ENCODE results near the gene SERINC5. TPM values are rescaled to one million over a fixed set of nuclear protein-coding genes. Genes with fewer than 3 reads are reported as not detected.

The SERINC5 gene
- total RNA-seq, 1 donor from 2014 or later: 21.2 TPM

DNA sequence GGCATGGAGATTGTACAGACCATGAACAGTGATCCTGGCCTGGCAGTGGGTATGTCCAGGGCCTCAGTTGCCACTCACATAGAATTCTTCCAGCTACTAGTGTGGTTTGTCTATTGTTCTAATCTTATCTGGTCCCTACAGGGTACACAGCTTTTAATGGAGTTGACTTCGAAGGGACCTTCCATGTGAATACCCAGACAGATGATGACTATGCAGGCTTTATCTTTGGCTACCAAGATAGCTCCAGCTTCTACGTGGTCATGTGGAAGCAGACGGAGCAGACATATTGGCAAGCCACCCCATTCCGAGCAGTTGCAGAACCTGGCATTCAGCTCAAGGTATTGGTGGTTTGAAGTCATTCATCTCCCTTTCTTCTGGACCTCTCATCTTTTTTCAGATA lies 176.9 kb downstream of the SERINC5 start:
- intact Hi-C loops (cut with micrococcal nuclease): no loop called here
- Mint-ChIP-seq H3K4me1 (ENCODE audit: low read depth) (peaks cover 19% of the 10 kb centered on the region), H3K36me3 (ENCODE audit: low read depth) (no peaks in the 10 kb centered on the region), H3K27ac (no peak overlapping the region), H3K9me3 (no peaks in the 10 kb centered on the region), H3K27me3 (ENCODE audit: insufficient read depth) (no peaks in the 10 kb centered on the region), H3K4me3 (no peak overlapping the region)
- no peak for DNase-seq (ENCODE audit: low spot score)

DNA sequence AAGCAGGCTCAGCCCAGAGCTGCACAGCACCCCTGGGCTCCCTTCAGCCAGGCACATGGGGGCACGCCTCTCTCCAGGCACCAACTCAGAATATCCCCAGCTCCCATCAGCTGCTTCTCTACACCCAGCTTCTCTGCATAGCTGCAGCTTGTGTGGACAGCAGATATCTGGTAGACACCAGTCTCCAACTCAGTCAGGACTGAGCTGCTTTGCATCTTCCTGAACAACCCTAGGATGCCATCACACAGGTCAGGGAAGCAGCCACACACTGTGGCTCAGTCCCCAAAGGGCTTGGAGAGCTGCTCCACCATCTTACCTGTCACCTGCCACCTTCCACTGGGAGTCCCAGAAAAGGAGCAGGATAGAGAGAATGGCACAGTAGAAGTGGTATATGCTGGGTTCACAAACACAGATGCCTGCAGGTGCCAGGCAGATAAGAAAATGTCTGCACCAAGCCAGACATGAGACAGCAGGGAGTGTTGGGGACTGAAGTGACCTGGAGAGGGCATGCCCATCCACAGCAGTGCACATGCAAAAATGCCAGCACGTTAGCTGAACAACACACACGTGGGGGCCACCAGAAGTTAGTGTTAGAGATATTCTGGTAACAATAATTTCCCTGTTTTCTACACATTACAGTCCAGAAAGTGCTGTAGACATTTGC lies 178.7 kb downstream of the SERINC5 start:
- no peaks in the 10 kb centered on the region for H3K36me3 Mint-ChIP-seq (ENCODE audit: low read depth)

DNA sequence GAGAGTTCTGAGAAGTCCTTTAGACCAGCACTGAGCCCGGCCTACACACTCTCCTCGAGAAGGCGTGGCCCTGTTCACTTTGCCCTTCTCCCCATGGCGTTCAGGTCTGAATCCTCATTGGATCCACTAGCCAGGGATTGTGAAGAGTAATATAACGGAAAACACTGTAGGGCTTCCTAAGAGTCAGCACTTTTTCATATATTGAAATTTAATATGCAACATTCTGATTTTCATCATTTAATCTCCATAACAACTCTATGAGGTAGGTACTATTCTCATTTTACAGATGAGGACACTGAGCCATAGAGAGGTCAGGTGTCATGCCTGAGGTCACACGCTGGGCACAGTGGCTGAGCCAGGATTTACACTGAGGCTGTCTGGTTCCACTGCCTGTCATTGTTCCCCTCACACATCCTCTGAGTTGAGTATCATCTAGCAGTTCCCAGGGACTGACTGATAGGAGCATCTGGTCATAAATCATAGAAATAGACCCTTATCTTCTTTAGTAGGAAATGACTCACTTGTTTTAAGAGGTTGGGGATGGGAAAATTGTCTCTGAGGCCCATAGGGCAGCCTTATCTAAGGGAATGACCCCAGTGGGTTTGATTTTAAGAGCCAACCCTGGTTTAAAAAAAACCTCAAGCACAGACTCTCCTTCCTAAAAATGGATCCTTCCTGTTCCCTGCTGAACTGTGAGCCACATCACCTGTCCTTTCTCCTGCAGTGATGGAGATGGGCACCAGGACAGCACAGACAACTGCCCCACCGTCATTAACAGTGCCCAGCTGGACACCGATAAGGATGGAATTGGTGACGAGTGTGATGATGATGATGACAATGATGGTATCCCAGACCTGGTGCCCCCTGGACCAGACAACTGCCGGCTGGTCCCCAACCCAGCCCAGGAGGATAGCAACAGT lies 179.5 kb downstream of the SERINC5 start:
- H3K9me3 Mint-ChIP-seq: no peaks in the 10 kb centered on the region
- no peaks in the 10 kb centered on the region for H3K4me1 Mint-ChIP-seq (ENCODE audit: low read depth)
- H3K27ac Mint-ChIP-seq: no peak overlapping the region
- intact Hi-C loops (cut with micrococcal nuclease): no loop called here
- H3K27me3 Mint-ChIP-seq (ENCODE audit: insufficient read depth): no peaks in the 10 kb centered on the region
- H3K4me3 Mint-ChIP-seq: no peak overlapping the region
- H3K36me3 Mint-ChIP-seq (ENCODE audit: low read depth): no peaks in the 10 kb centered on the region
- DNase-seq (ENCODE audit: low spot score): no peak

More for the DNA sequence above, 178.7 kb downstream of the SERINC5 start:
- intact Hi-C loops (cut with micrococcal nuclease): no loop called here
- Mint-ChIP-seq H3K27ac (no peak overlapping the region), H3K27me3 (ENCODE audit: insufficient read depth) (no peaks in the 10 kb centered on the region), H3K4me3 (no peak overlapping the region), H3K9me3 (no peaks in the 10 kb centered on the region), H3K4me1 (ENCODE audit: low read depth) (peaks cover 5% of the 10 kb centered on the region)
- DNase-seq (ENCODE audit: low spot score): no peak

DNA sequence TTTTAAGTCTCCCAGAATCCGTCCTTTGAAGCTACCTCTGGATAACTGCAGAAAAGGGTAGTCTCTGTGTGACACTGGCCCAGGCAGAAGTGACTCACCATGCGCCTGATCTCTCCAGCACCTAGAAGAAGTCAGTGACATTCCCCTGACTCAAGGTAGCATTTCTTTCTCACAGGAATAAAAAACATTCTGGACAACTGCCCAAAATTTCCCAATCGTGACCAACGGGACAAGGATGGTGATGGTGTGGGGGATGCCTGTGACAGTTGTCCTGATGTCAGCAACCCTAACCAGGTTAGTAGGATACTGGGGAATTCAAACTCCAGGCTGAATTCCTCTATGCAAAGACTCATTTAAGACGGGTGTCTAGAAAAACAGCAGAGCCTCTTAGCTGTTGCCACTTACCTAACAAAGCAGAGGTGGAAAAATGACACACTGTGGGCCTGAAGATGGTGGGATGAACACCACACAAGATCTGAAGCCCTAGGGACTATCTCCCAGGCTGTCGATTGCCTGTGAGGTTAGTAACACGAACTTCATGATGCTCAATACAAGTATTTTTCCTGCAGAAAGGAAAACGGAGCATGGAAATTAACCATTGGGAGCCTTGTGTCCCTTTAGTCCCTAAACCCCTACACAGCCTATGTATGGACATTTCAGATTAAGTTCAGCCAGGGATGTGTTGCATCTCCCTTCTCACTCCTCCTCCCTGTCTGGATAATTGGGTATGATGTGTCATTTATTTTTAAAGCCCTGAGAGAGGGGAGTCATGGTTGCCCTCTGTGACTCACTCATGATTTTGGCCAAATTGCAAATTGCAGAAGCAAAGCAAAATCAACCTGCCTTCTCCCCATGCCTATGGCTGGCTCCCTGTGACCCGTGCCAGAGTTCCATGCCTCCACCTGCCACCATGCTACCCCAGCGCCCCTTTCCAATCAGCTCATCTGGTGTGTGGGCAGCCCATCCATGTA lies 183.5 kb downstream of the SERINC5 start:
- DNase-seq (ENCODE audit: low spot score): no peak
- H3K9me3 Mint-ChIP-seq: no peaks in the 10 kb centered on the region
- no peak overlapping the region for H3K4me3 Mint-ChIP-seq
- intact Hi-C loops (cut with micrococcal nuclease): no loop called here
- H3K36me3 Mint-ChIP-seq (ENCODE audit: low read depth): no peaks in the 10 kb centered on the region
- H3K27ac Mint-ChIP-seq: no peak overlapping the region
- H3K4me1 Mint-ChIP-seq (ENCODE audit: low read depth): peaks cover 16% of the 10 kb centered on the region
- no peaks in the 10 kb centered on the region for H3K27me3 Mint-ChIP-seq (ENCODE audit: insufficient read depth)

DNA sequence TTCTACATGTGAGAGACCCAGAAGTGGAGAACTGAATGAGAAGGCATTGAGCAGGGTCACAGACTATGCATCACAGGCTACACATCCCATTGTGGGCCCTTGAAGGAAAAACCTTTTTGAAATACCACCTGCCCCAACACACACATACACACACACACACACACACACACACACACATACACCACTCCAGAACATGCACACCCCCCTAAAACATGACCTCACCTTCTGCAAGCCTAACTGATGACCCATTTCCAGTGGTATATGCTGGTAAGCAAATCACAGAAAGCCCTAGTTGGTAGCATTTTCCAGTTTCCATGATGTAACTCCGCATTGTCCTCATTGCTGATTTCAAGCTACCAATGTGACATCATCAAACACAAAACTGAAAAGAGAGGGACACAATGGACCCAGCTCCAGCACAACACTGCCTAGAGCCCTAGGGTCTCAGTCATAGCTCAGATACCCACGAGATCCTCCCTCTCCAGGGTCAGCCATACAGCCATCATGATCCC lies 184.3 kb downstream of the SERINC5 start:
- Mint-ChIP-seq H3K27me3 (ENCODE audit: insufficient read depth) (no peaks in the 10 kb centered on the region), H3K36me3 (ENCODE audit: low read depth) (no peaks in the 10 kb centered on the region), H3K9me3 (no peaks in the 10 kb centered on the region), H3K27ac (no peak overlapping the region), H3K4me3 (no peak overlapping the region), H3K4me1 (ENCODE audit: low read depth) (peaks cover 16% of the 10 kb centered on the region)
- intact Hi-C loops (cut with micrococcal nuclease): no loop called here
- DNase-seq (ENCODE audit: low spot score): no peak

DNA sequence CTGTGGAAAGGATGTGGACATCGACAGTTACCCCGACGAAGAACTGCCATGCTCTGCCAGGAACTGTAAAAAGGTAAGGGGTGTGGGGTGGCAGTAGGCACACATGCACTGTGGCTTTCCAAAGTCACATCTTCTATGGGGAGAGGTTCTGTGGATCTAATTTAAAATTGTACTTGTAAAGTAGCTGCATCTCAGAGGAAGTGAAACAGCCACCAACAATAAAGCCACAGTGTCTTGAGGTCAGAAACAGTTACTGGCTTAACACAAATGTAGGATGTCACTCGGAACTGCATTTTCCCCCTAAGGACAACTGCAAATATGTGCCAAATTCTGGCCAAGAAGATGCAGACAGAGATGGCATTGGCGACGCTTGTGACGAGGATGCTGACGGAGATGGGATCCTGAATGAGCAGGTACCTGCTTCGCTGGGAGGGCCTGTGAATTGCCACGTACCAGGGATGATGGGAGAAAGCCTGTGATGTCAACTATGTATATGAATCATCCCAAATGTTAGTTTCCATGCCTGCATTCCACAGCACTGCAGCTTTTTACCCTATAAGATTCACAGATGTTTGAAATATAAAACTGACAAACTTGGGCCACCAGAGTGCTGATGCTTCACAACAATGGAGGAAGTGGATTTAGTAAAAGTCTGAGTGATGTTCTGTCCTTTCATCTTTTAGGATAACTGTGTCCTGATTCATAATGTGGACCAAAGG lies 185.4 kb downstream of the SERINC5 start:
- no peak for DNase-seq (ENCODE audit: low spot score)
- H3K36me3 Mint-ChIP-seq (ENCODE audit: low read depth): no peaks in the 10 kb centered on the region
- no peak overlapping the region for H3K4me3 Mint-ChIP-seq
- peak overlapping the region; percentile 47 for H3K27ac Mint-ChIP-seq
- peaks cover 16% of the 10 kb centered on the region for H3K4me1 Mint-ChIP-seq (ENCODE audit: low read depth)
- no peaks in the 10 kb centered on the region for H3K9me3 Mint-ChIP-seq
- H3K27me3 Mint-ChIP-seq (ENCODE audit: insufficient read depth): no peaks in the 10 kb centered on the region
- intact Hi-C loops (cut with micrococcal nuclease): no loop called here

DNA sequence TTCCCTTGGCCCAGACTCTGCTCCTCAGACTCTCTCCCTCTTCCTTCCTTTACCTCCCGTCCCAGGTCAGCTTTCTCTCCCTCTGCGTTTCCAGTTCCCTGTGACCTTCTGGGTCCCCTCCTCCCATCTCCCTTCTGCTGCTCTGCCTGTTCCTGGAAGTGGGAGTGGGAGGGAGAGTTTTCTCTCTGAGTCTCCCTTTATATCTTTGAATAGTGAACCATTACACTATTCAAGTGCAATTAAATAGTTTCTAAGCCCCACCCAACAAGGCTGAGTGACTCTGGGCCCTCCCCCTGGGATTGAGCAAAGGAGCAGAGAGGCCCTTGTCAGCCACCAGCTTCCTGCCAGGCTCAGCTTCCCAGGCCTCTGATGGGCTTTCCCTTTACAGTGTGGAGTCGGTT lies 185.9 kb downstream of the SERINC5 start:
- peak overlapping the region; percentile 13 for H3K27ac Mint-ChIP-seq
- H3K9me3 Mint-ChIP-seq: no peaks in the 10 kb centered on the region
- intact Hi-C loops (cut with micrococcal nuclease): no loop called here
- no peak for DNase-seq (ENCODE audit: low spot score)
- H3K4me1 Mint-ChIP-seq (ENCODE audit: low read depth): peaks cover 16% of the 10 kb centered on the region
- H3K36me3 Mint-ChIP-seq (ENCODE audit: low read depth): no peaks in the 10 kb centered on the region
- no peak overlapping the region for H3K4me3 Mint-ChIP-seq
- H3K27me3 Mint-ChIP-seq (ENCODE audit: insufficient read depth): no peaks in the 10 kb centered on the region

DNA sequence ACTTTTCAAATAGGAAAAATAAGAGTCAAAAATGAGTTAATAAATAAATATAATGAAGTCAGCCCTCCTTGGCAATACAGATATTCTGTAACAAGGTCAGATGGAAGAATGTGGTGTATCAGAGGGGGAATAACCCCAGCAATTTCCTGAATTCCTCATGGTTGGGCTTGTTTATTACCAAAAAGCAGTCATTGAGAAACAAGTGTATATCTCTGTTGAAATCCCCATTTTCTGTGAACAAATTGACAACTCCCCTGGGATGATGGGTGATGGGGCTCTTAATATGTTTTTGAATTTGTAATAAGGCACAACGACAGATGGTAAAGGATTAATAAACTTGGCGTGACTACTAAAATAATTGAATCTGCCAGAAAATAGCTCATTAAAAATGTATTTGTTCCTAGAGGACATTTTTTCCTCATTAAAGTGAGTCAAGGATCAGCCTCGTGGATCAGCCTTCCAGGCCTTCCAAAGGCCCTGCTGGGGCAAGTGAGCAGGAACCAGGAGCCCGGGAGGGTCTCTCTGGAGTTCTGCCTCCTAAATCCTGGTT lies 186.5 kb downstream of the SERINC5 start:
- Mint-ChIP-seq H3K9me3 (no peaks in the 10 kb centered on the region), H3K4me3 (no peak overlapping the region), H3K4me1 (ENCODE audit: low read depth) (peaks cover 16% of the 10 kb centered on the region), H3K36me3 (ENCODE audit: low read depth) (no peaks in the 10 kb centered on the region), H3K27me3 (ENCODE audit: insufficient read depth) (no peaks in the 10 kb centered on the region), H3K27ac (no peak overlapping the region)
- intact Hi-C loops (cut with micrococcal nuclease): no loop called here
- no peak for DNase-seq (ENCODE audit: low spot score)

DNA sequence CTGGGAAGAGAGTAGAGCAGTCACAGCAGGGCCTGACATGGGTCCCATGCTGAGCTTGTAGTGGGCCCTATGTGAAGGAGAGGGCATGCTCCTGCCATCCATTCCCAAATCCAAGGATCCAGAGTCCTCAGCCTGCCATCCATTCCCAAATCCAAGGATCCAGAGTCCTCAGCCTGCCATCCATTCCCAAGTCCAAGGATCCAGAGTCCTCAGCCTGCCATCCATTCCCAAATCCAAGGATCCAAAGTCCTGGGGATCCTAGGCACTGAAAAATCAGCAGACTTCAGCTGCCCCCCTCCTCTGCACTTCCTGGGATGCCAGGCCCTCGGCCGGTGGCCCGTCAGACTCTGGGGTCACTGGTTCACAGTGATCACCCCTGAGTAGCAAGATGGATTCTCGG lies 187.1 kb downstream of the SERINC5 start:
- H3K4me3 Mint-ChIP-seq: no peak overlapping the region
- H3K36me3 Mint-ChIP-seq (ENCODE audit: low read depth): no peaks in the 10 kb centered on the region
- no peak overlapping the region for H3K27ac Mint-ChIP-seq
- no peak for DNase-seq (ENCODE audit: low spot score)
- no peaks in the 10 kb centered on the region for H3K9me3 Mint-ChIP-seq
- intact Hi-C loops (cut with micrococcal nuclease): no loop called here
- no peaks in the 10 kb centered on the region for H3K27me3 Mint-ChIP-seq (ENCODE audit: insufficient read depth)
- H3K4me1 Mint-ChIP-seq (ENCODE audit: low read depth): peaks cover 16% of the 10 kb centered on the region

DNA sequence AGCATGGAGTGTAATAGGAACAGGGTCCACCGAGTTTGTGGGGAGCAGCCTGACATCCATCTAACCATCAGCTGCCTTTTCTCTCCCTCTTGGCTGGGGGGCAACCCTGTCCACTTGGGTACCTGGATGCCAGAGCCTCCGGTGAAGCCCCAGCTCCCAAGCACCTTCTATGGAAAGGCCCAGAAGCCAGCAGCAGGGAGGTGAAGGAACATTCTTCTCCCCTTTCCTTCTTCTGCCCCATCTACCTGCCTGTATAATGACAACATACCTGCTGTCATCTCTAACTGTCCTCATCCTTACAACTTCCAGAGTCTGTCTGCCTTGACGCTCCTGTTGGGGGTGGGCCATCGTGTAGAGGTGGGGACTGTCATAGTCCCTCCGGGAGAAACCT lies 187.6 kb downstream of the SERINC5 start:
- Mint-ChIP-seq H3K9me3 (no peaks in the 10 kb centered on the region), H3K4me3 (no peak overlapping the region), H3K36me3 (ENCODE audit: low read depth) (no peaks in the 10 kb centered on the region), H3K27ac (no peak overlapping the region), H3K4me1 (ENCODE audit: low read depth) (peaks cover 16% of the 10 kb centered on the region), H3K27me3 (ENCODE audit: insufficient read depth) (no peaks in the 10 kb centered on the region)
- DNase-seq (ENCODE audit: low spot score): no peak
- intact Hi-C loops (cut with micrococcal nuclease): no loop called here

DNA sequence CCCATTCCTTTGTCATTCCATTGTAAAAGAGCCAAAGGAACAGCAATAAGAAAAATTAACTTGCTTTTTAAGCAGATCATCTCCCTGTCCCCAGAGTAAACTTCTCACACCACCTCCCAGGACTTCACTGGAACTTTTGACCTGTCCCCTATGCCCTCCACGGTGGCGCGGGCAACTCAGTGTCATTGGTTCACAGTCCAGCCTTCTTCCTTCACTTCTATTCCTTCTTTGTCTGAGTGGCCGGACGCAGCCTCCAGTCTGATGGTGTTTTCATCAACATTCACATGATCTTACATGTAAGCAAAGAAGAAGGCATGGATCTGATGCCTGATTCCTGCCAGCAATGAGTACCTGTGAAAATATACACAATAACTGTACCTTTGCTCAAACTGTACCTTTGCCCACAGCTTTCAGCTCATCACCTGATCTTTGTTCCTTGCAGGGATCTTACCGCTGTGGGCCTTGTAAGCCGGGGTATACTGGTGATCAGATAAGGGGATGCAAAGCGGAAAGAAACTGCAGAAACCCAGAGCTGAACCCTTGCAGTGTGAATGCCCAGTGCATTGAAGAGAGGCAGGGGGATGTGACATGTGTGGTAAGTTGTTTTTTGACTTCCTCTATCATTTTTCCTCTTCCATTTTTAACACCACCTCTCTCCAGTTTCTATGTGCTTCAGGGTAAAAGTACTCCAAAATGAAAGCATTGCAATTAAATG lies 188.2 kb downstream of the SERINC5 start:
- no peak overlapping the region for H3K27ac Mint-ChIP-seq

More for the DNA sequence above, 188.2 kb downstream of the SERINC5 start:
- no peak for DNase-seq (ENCODE audit: low spot score)
- intact Hi-C loops (cut with micrococcal nuclease): no loop called here
- no peak overlapping the region for H3K4me3 Mint-ChIP-seq
- H3K4me1 Mint-ChIP-seq (ENCODE audit: low read depth): peaks cover 16% of the 10 kb centered on the region
- no peaks in the 10 kb centered on the region for H3K36me3 Mint-ChIP-seq (ENCODE audit: low read depth)
- H3K9me3 Mint-ChIP-seq: no peaks in the 10 kb centered on the region
- no peaks in the 10 kb centered on the region for H3K27me3 Mint-ChIP-seq (ENCODE audit: insufficient read depth)

Measured in activated T-helper 1 cell treated with anti-CD3 and anti-CD28 coated beads, Interleukin-12 subunit alpha, Interleukin-12 subunit beta, Interleukin-2, Interleukin-4 antibody, amounts not matched to agents 30 ng/mL and 10 ng/mL and 1 ng/mL, durations not matched to agents 14 hours and 24 hours and 36 hours (primary cell).